MM.1S (cell line): ENCODE measurements around the gene ATP13A1.

Source experiments
- DNase-seq: peaks from one replicate; pipeline ENCODE4 v3.0.0-alpha.2; 2015
- H2AFZ ChIP-seq: fragments of 300-600 bp; sonication (generic); 2 replicates; pipeline ENCODE4 v1.6.0; 2016; ENCODE audit warnings: antibody characterized with exemption, low read length
- H3F3A ChIP-seq: fragments of 300-600 bp; sonication (generic); 2 replicates; pipeline ENCODE4 v1.6.1; 2016; ENCODE audit warnings: mild to moderate bottlenecking, antibody characterized with exemption, low read length, moderate library complexity, mixed read lengths; ENCODE audit not compliant: insufficient read depth
- H3K27ac ChIP-seq: fragments of 300-600 bp; sonication (generic); 2 replicates; pipeline ENCODE4 v1.5.1; 2016; ENCODE audit warnings: mild to moderate bottlenecking, low read length
- H3K27me3 ChIP-seq: fragments of 300-600 bp; sonication (generic); replicated peaks from 2 replicates; pipeline ENCODE4 v1.6.0; 2016; ENCODE audit warnings: low read length; ENCODE audit not compliant: insufficient read depth
- H3K36me3 ChIP-seq: fragments of 300-600 bp; sonication (generic); replicated peaks from 2 replicates; pipeline ENCODE4 v1.6.1; 2016; ENCODE audit warnings: mild to moderate bottlenecking, low read length, mixed read lengths; ENCODE audit not compliant: insufficient read depth
- H3K4me1 ChIP-seq: fragments of 300-600 bp; sonication (generic); 2 replicates; pipeline ENCODE4 v1.6.1; 2016; ENCODE audit warnings: low read length, mixed read lengths
- H3K4me2 ChIP-seq: fragments of 300-600 bp; sonication (generic); 2 replicates; pipeline ENCODE4 v1.6.0; 2016; ENCODE audit warnings: low read depth, low read length
- H3K4me3 ChIP-seq: fragments of 300-600 bp; sonication (generic); 2 replicates; pipeline ENCODE4 v1.5.1; 2016; ENCODE audit warnings: low read length, mixed read lengths
- H3K79me2 ChIP-seq: fragments of 300-600 bp; sonication (generic); 2 replicates; pipeline ENCODE4 v1.6.1; 2016; ENCODE audit warnings: mixed run types, low read length, mixed read lengths
- H3K9ac ChIP-seq: fragments of 300-600 bp; sonication (generic); 2 replicates; pipeline ENCODE4 v1.6.1; 2016; ENCODE audit warnings: low read length, mixed read lengths
- H3K9me2 ChIP-seq: fragments of 300-600 bp; sonication (generic); replicated peaks from 2 replicates; pipeline ENCODE4 v1.6.1; 2016; ENCODE audit warnings: mild to moderate bottlenecking, low read length, mixed read lengths; ENCODE audit not compliant: insufficient read depth
- H3K9me3 ChIP-seq: fragments of 300-600 bp; sonication (generic); replicated peaks from 2 replicates; pipeline ENCODE4 v1.6.1; 2016; ENCODE audit warnings: mild to moderate bottlenecking, low read length, mixed read lengths; ENCODE audit not compliant: insufficient read depth
- H4K20me1 ChIP-seq: fragments of 300-600 bp; sonication (generic); 2 replicates; pipeline ENCODE4 v1.6.1; 2016; ENCODE audit warnings: mild to moderate bottlenecking, low read length, moderate library complexity, mixed read lengths; ENCODE audit not compliant: insufficient read depth
- EZH2 ChIP-seq: fragments of 300-600 bp; sonication (generic); optimal IDR thresholded peaks from 2 replicates; pipeline ENCODE3; 2017; ENCODE audit warnings: low read depth, mild to moderate bottlenecking, antibody characterized with exemption, low read length, mixed read lengths
- EZH2phosphoT487 ChIP-seq: fragments of 300-600 bp; sonication (generic); IDR thresholded peaks from 2 replicates; pipeline ENCODE4 v1.6.1; 2018; ENCODE audit warnings: antibody characterized with exemption, low read length
- TF ChIP-seq, protein P1 (sequence below): fragments of 300-600 bp; sonication (generic); IDR thresholded peaks from 2 replicates; pipeline ENCODE4 v1.5.1; 2016; ENCODE audit warnings: antibody characterized with exemption, low read length, mixed read lengths

Gene ATP13A1

DNA sequence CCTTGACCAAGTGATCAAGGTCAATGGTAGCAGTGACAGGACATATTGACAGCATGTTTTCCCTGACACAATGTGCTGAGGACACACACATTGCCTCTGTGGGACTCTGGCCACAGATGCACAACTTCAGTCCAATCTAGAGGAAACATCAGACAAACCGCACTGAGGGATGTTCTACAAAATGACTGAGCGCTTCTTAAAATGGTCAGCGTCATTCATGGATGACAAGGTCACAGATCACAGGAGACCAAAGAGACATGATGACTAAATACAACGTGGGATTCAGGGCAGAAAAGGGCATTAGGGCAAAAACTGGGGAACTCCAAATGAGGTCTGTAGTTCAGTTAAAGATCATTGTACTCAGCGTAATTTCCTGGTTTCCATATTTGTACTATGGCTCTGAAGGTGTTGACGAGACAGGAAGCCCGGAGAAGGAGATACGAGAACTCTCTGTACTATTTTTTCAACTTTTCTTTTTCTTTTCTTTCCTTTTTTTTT lies 65.6 kb downstream of the ATP13A1 start:
- no peaks in the 10 kb centered on the region for H3K9me3 ChIP-seq
- H3K9me2 ChIP-seq: no peaks in the 10 kb centered on the region
- H2AFZ ChIP-seq: no peak overlapping the region
- H3K27ac ChIP-seq: no peak overlapping the region
- no peaks in the 10 kb centered on the region for H3F3A ChIP-seq
- H4K20me1 ChIP-seq: no peaks in the 10 kb centered on the region
- 0 out of 2 replicates have a peak, but pooled peaks cover 8% of the 10 kb centered on the region for H3K4me1 ChIP-seq
- no peak for TF ChIP-seq EZH2phosphoT487
- no peak for TF ChIP-seq EZH2
- TF ChIP-seq, protein P1, sequence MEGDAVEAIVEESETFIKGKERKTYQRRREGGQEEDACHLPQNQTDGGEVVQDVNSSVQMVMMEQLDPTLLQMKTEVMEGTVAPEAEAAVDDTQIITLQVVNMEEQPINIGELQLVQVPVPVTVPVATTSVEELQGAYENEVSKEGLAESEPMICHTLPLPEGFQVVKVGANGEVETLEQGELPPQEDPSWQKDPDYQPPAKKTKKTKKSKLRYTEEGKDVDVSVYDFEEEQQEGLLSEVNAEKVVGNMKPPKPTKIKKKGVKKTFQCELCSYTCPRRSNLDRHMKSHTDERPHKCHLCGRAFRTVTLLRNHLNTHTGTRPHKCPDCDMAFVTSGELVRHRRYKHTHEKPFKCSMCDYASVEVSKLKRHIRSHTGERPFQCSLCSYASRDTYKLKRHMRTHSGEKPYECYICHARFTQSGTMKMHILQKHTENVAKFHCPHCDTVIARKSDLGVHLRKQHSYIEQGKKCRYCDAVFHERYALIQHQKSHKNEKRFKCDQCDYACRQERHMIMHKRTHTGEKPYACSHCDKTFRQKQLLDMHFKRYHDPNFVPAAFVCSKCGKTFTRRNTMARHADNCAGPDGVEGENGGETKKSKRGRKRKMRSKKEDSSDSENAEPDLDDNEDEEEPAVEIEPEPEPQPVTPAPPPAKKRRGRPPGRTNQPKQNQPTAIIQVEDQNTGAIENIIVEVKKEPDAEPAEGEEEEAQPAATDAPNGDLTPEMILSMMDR: no peak
- no peak overlapping the region for H3K4me2 ChIP-seq
- H3K9ac ChIP-seq: no peak overlapping the region
- no peak overlapping the region for H3K4me3 ChIP-seq
- H3K79me2 ChIP-seq: no peaks in the 10 kb centered on the region
- DNase-seq: no peak
- H3K27me3 ChIP-seq: no peaks in the 10 kb centered on the region; the same call in 1 of the 2 replicates
- no peaks in the 10 kb centered on the region for H3K36me3 ChIP-seq
